Trophoblast cell (in vitro differentiated cells and primary cell): ENCODE measurements around the gene LRP1B.

Experiments
- DNase-seq, 2 donors: peaks; one replicate each; pipeline ENCODE4 v3.0.0-alpha.2; 2016
- H2AFZ ChIP-seq: 2 replicates; pipeline ENCODE4 v1.6.1; 2013; ENCODE audit warnings: low read length, moderate library complexity, mild to moderate bottlenecking; ENCODE audit not compliant: insufficient read depth, poor library complexity
- H2AK5ac ChIP-seq: 2 replicates; pipeline ENCODE4 v1.6.1; 2013; ENCODE audit warnings: mild to moderate bottlenecking, low read length
- H2BK120ac ChIP-seq: 2 replicates; pipeline ENCODE4 v1.6.1; 2013; ENCODE audit warnings: low read length, mild to moderate bottlenecking, moderate library complexity; ENCODE audit not compliant: insufficient read depth, poor library complexity
- H2BK12ac ChIP-seq: 2 replicates; pipeline ENCODE4 v1.6.1; 2013; ENCODE audit warnings: mild to moderate bottlenecking, low read length, moderate library complexity
- H2BK5ac ChIP-seq: 2 replicates; pipeline ENCODE4 v1.6.1; 2013; ENCODE audit warnings: low read length, low read depth, moderate library complexity, mild to moderate bottlenecking; ENCODE audit not compliant: poor library complexity
- H3K14ac ChIP-seq: 2 replicates; pipeline ENCODE4 v1.6.1; 2013; ENCODE audit warnings: mild to moderate bottlenecking, low read length
- H3K18ac ChIP-seq: 2 replicates; pipeline ENCODE4 v1.6.1; 2013; ENCODE audit warnings: mild to moderate bottlenecking, low read length
- H3K23ac ChIP-seq: 2 replicates; pipeline ENCODE4 v1.6.1; 2013; ENCODE audit warnings: low read length
- H3K27ac ChIP-seq: 2 replicates; pipeline ENCODE4 v1.5.1; 2013; ENCODE audit warnings: low read depth, mild to moderate bottlenecking, inconsistent platforms, low read length, moderate library complexity
- H3K27me3 ChIP-seq: 2 replicates; pipeline ENCODE4 v1.6.1; 2013; ENCODE audit warnings: inconsistent platforms, mild to moderate bottlenecking, low read length, moderate library complexity; ENCODE audit not compliant: insufficient read depth
- H3K36me3 ChIP-seq, 2 experiments: 1 replicate in 1 of 2; 2 replicates in 1 of 2; pipeline ENCODE4 v1.6.1; 2013; ENCODE audit warnings: low read length in 2 of 2, mild to moderate bottlenecking in 2 of 2, moderate library complexity in 1 of 2; ENCODE audit not compliant: insufficient read depth in 2 of 2, control insufficient read depth in 1 of 2
- H3K4ac ChIP-seq: 2 replicates; pipeline ENCODE4 v1.6.1; 2013; ENCODE audit warnings: low read depth, mild to moderate bottlenecking, low read length, moderate library complexity
- H3K4me1 ChIP-seq, 2 experiments: 1 replicate in 1 of 2; 2 replicates in 1 of 2; pipeline ENCODE4 v1.6.1; 2013; ENCODE audit warnings: low read length in 2 of 2, mild to moderate bottlenecking in 2 of 2, moderate library complexity in 1 of 2; ENCODE audit not compliant: insufficient read depth in 2 of 2, control insufficient read depth in 1 of 2
- H3K4me2 ChIP-seq: 2 replicates; pipeline ENCODE4 v1.6.1; 2013; ENCODE audit warnings: inconsistent platforms, mild to moderate bottlenecking, low read length, moderate library complexity
- H3K4me3 ChIP-seq: 2 replicates; pipeline ENCODE4 v1.5.1; 2013; ENCODE audit warnings: mild to moderate bottlenecking, low read depth, low read length, inconsistent platforms
- H3K79me1 ChIP-seq: one replicate; pipeline ENCODE4 v1.6.1; 2013; ENCODE audit warnings: low read length
- H3K79me2 ChIP-seq: 2 replicates; pipeline ENCODE4 v1.6.1; 2013; ENCODE audit warnings: low read length, mild to moderate bottlenecking; ENCODE audit not compliant: control insufficient read depth, insufficient read depth, poor library complexity
- H3K9ac ChIP-seq: 2 replicates; pipeline ENCODE4 v1.6.1; 2013; ENCODE audit warnings: mild to moderate bottlenecking, low read length
- H3K9me3 ChIP-seq: 2 replicates; pipeline ENCODE4 v1.6.1; 2013; ENCODE audit warnings: low read depth, mild to moderate bottlenecking, control low read depth, inconsistent platforms, low read length; ENCODE audit not compliant: insufficient read depth
- H4K12ac ChIP-seq: 2 replicates; pipeline ENCODE4 v1.6.1; 2013; ENCODE audit warnings: low read depth, mild to moderate bottlenecking, low read length, moderate library complexity
- H4K8ac ChIP-seq: 2 replicates; pipeline ENCODE4 v1.6.1; 2013; ENCODE audit warnings: low read depth, mild to moderate bottlenecking, low read length, moderate library complexity
- H4K91ac ChIP-seq: one replicate; pipeline ENCODE4 v1.6.1; 2013; ENCODE audit warnings: low read depth, mild to moderate bottlenecking, low read length, moderate library complexity
- WGBS: extraction: QIAGEN DNeasy Blood & Tissue Kit; methylation state at CpG from one replicate; pipeline ENCODE4 v1.1.7; 2013; ENCODE audit warnings: missing lambda C conversion rate; ENCODE audit not compliant: insufficient read length, insufficient coverage; ENCODE audit errors: extremely low coverage; 5-methylcytosine and 5-hydroxymethylcytosine counted together

The LRP1B gene

GRCh38 chr2:141639809-141640208 lies 491.0 kb downstream of the LRP1B start:
- H4K8ac ChIP-seq, result no peak overlapping the region
- no peak overlapping the region for H4K12ac ChIP-seq
- no peak overlapping the region for H4K91ac ChIP-seq
- no peaks in the 10 kb centered on the region for H3K4me1 ChIP-seq
- WGBS, result no CpG with 5 or more reads among the region's 3 CpGs
- H2BK12ac ChIP-seq, result no peak overlapping the region
- H3K9me3 ChIP-seq, result no peaks in the 10 kb centered on the region
- no peak overlapping the region for H2AFZ ChIP-seq
- no peaks in the 10 kb centered on the region for H3K36me3 ChIP-seq
- H3K14ac ChIP-seq, result no peak overlapping the region
- no peaks in the 10 kb centered on the region for H3K79me1 ChIP-seq
- no peak overlapping the region for H3K27ac ChIP-seq
- no peaks in the 10 kb centered on the region for H3K27me3 ChIP-seq
- H3K4me3 ChIP-seq, result no peak overlapping the region
- no peak overlapping the region for H3K4ac ChIP-seq
- H2BK120ac ChIP-seq, result no peak overlapping the region
- H3K23ac ChIP-seq, result no peak overlapping the region
- no peak overlapping the region for H2AK5ac ChIP-seq
- H3K18ac ChIP-seq, result no peak overlapping the region
- H2BK5ac ChIP-seq, result no peak overlapping the region
- H3K79me2 ChIP-seq, result no peaks in the 10 kb centered on the region
- no peak for DNase-seq
- no peak overlapping the region for H3K9ac ChIP-seq
- no peak overlapping the region for H3K4me2 ChIP-seq

- no peaks in the 10 kb centered on the region for H3K9me3 ChIP-seq
- no peak overlapping the region for H3K23ac ChIP-seq
- no peak overlapping the region for H3K4me2 ChIP-seq
- H3K4me3 ChIP-seq, result no peak overlapping the region
- no peaks in the 10 kb centered on the region for H3K36me3 ChIP-seq
- H3K18ac ChIP-seq, result no peak overlapping the region
- no peak overlapping the region for H4K12ac ChIP-seq
- no peak overlapping the region for H4K8ac ChIP-seq
- H2AK5ac ChIP-seq, result no peak overlapping the region
- H3K27ac ChIP-seq, result no peak overlapping the region
- H2BK120ac ChIP-seq, result no peak overlapping the region
- H2BK5ac ChIP-seq, result no peak overlapping the region
- H2BK12ac ChIP-seq, result no peak overlapping the region
- no peak overlapping the region for H3K14ac ChIP-seq
- H3K27me3 ChIP-seq, result no peaks in the 10 kb centered on the region
- no peak overlapping the region for H4K91ac ChIP-seq
- H3K79me1 ChIP-seq, result no peaks in the 10 kb centered on the region
- no peaks in the 10 kb centered on the region for H3K79me2 ChIP-seq
- H2AFZ ChIP-seq, result no peak overlapping the region
- H3K9ac ChIP-seq, result no peak overlapping the region
- H3K4ac ChIP-seq, result no peak overlapping the region
- H3K4me1 ChIP-seq, result no peaks in the 10 kb centered on the region
- no peak for DNase-seq
Observed at GRCh38 chr2:141633132-141633531, 497.7 kb downstream of the LRP1B start.

- Histone ChIP-seq H3K18ac (no peak overlapping the region), H4K91ac (no peak overlapping the region), H3K23ac (no peak overlapping the region), H4K8ac (no peak overlapping the region), H4K12ac (no peak overlapping the region), H2AFZ (no peak overlapping the region), H3K14ac (no peak overlapping the region), H3K4me3 (no peak overlapping the region), H3K4me1 (no peaks in the 10 kb centered on the region), H2BK12ac (no peak overlapping the region), H3K27me3 (no peaks in the 10 kb centered on the region), H3K79me2 (no peaks in the 10 kb centered on the region), H3K4me2 (no peak overlapping the region), H2AK5ac (no peak overlapping the region), H2BK120ac (no peak overlapping the region), H2BK5ac (no peak overlapping the region), H3K9me3 (no peaks in the 10 kb centered on the region), H3K79me1 (no peaks in the 10 kb centered on the region), H3K4ac (no peak overlapping the region), H3K27ac (no peak overlapping the region), H3K9ac (no peak overlapping the region), H3K36me3 (no peaks in the 10 kb centered on the region)
- no peak for DNase-seq
- no CpG with 5 or more reads among the region's 3 CpGs for WGBS
Observed at GRCh38 chr2:141630407-141630930, 500.3 kb downstream of the LRP1B start.

GRCh38 chr2:141620372-141620771 lies 510.4 kb downstream of the LRP1B start:
- no peak overlapping the region for H4K91ac ChIP-seq
- no peaks in the 10 kb centered on the region for H3K9me3 ChIP-seq
- DNase-seq, result no peak
- H3K18ac ChIP-seq, result no peak overlapping the region
- no peak overlapping the region for H3K23ac ChIP-seq
- H2AK5ac ChIP-seq, result no peak overlapping the region
- no peak overlapping the region for H4K8ac ChIP-seq
- H3K4ac ChIP-seq, result no peak overlapping the region
- no peak overlapping the region for H3K9ac ChIP-seq
- H3K14ac ChIP-seq, result no peak overlapping the region
- no peaks in the 10 kb centered on the region for H3K79me1 ChIP-seq
- H2BK120ac ChIP-seq, result no peak overlapping the region
- no peaks in the 10 kb centered on the region for H3K27me3 ChIP-seq
- H3K79me2 ChIP-seq, result no peaks in the 10 kb centered on the region
- H3K27ac ChIP-seq, result no peak overlapping the region
- H3K4me2 ChIP-seq, result no peak overlapping the region
- no peak overlapping the region for H4K12ac ChIP-seq
- no peak overlapping the region for H2BK5ac ChIP-seq
- no peak overlapping the region for H2AFZ ChIP-seq
- no peak overlapping the region for H3K4me3 ChIP-seq
- H2BK12ac ChIP-seq, result no peak overlapping the region
- H3K36me3 ChIP-seq, result no peaks in the 10 kb centered on the region
- no peaks in the 10 kb centered on the region for H3K4me1 ChIP-seq
